Erythroblast (primary cell): ENCODE results near the gene FBXO48.

Experiments used
- DNase-seq, 2 experiments: peaks; one replicate each; lab custom pipeline; 2025; lab: John Stamatoyannopoulos, UW
- GATA1 ChIP-seq: IDR thresholded peaks from 2 replicates; pipeline ENCODE4 v1.6.1; 2011; ENCODE audit warnings: low read depth, mild to moderate bottlenecking, control low read depth, low read length, moderate library complexity
- POLR2A ChIP-seq: IDR thresholded peaks from 2 replicates; pipeline ENCODE4 v1.6.1; 2011; ENCODE audit warnings: mild to moderate bottlenecking, low read length

FBXO48 gene

GRCh38 chr2:68438455-68439303 is 28.4 kb downstream of the FBXO48 start:
- TF ChIP-seq POLR2A (no peak), GATA1 (no peak)

GRCh38 chr2:68436270-68436669 is 30.8 kb downstream of the FBXO48 start:
- TF ChIP-seq POLR2A (no peak), GATA1 (no peak)
- DNase-seq, result peak in 1 of 2 experiments; percentile 42

More at GRCh38 chr2:68438455-68439303, 28.4 kb downstream of the FBXO48 start:
- peak in 1 of 2 experiments; percentile 24 for DNase-seq

DNA sequence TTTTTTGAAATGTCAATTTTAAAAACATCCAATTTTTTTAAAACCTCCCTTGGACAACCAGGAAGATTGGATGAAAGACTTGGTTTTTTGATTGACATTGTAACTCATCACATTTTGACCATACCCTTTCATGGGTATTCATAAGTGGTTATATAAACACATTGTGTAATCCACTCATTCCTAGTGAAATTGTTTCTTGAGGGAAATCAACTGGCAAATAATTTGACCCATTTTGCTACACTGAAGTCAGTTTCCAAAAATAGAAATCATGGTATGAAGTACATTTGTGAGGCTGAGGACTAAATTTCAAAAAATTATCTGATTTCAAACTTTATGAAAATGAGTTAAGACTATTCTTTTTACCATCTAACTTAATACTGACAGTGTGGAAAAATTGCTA is 31.5 kb downstream of the FBXO48 start:
- DNase-seq, result no peak

GRCh38 chr2:68434981-68435380 is 32.1 kb downstream of the FBXO48 start:
- peak; percentile 18 to 22 for DNase-seq
- TF ChIP-seq POLR2A, result no peak
- TF ChIP-seq GATA1, result no peak

More for the DNA sequence above, 31.5 kb downstream of the FBXO48 start:
- no peak for TF ChIP-seq GATA1
- no peak for TF ChIP-seq POLR2A

DNA sequence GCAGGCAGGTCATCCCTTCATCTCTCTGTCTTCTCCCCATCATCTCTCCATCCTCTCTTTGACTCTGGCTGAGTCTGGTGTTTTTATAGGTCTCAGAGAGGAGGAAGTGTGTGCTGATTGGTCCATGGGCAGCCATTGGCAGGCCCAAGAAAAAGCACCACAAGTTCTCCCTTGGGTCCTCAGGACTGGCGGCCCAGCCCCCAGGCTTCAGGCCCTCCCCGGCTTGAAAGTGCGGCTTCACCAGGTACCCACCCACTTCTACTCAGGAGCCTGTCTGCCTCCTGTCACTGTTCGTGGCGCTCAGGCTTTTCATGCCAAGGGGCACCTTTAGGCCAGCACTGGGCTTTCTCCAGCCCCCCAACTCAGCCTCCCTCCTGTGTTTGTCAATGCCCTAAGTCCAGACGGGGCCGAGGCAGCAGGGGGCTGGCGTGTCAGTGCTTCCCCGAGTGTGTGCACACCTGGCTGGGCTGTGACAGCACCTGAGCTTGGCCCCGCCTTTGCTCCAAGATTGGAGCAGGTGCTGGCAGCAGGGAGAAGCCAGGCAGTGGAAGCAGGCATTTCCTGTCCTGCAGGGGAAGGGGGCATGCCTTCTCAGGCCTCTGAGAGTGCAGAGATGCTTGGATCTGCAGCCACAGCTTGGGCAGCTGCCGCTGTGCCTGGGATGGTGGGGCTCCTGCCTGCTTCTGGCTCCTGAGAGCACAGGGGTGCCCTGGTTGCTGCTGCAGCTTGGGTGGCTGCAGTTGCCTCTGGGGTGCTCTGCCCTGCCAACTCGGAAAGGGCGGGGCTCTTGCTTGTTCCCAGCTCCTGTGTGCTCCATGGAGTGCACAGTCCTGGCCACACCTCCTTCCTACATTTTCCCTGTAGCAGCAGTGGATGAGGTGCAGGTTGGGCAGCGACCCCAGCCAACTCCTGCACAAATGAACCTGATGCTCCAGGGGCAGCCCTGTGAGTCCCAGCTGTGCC is 34.1 kb downstream of the FBXO48 start:
- DNase-seq, result no peak
- TF ChIP-seq POLR2A (no peak), GATA1 (no peak)

- no peak for TF ChIP-seq GATA1
These were observed 35.6 kb downstream of the FBXO48 start for GRCh38 chr2:68431316-68431972.

DNA sequence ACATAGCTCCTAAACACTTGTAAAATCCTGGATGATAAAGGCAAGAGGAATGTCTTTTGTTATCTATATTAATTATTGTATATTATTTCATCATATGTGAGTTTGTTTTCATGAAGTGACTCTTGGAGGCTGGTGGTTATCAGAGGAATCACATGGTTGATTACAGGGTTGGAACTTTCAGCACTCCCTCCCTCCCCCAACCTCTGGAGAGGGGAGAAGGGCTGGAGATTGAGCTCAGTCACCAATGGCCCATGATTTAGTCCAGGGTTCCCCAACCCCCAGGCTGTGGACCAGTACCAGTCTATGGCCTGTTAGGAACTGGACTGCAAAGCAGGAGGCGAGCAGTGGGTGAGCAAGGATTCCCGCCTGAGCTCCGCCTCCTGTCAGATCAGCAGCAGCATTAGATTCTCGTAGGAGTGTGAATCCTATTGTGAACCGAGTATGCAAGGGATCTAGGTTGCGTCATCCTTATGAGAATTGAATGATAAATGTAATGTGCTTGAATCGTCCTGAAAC is 37.7 kb downstream of the FBXO48 start:
- DNase-seq, result peak; percentile 62 to 67
- TF ChIP-seq GATA1 (no peak), POLR2A (no peak)

More at GRCh38 chr2:68431316-68431972, 35.6 kb downstream of the FBXO48 start:
- no peak for DNase-seq

GRCh38 chr2:68428746-68429145 is 38.3 kb downstream of the FBXO48 start:
- peak in 1 of 2 experiments; percentile 40 for DNase-seq
- TF ChIP-seq GATA1 (no peak), POLR2A (no peak)

GRCh38 chr2:68428126-68428525 is 39.0 kb downstream of the FBXO48 start:
- DNase-seq, result no peak
- TF ChIP-seq GATA1 (no peak), POLR2A (no peak)

DNA sequence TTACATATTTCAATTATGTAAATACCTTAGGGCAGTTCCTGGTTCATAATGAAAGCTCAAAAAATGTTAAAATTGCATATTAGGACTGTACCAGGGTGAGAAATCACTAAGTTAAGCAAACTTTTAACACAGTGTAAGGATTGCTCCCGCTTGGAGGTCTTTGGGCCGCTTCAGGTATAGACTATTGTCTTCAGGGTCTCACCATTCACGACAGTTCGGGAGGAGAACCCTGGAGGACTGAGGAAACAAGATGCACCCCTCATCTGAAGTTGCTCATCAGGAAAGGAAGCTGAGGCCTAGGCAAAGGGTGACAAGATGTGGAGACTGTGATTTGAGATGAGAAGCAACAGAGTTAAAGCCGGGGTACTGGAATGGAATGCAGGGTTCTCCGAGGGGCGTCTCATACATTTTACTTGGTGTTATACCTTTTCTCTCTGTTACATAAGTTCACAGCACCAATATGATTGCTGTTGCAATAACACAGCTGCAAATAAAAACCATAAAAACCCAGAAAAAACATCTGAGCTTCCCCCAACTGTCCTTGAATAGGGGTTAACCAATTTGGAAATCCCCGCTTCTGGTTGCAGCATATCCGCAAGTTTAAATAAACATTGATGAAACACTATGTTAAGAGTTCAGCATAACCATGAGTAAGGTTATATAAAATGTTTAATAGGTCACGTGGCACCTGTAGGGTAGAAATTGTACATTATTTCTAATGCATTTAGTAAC is 40.1 kb downstream of the FBXO48 start:
- DNase-seq, result no peak
- no peak for TF ChIP-seq POLR2A
- no peak for TF ChIP-seq GATA1

- TF ChIP-seq POLR2A (no peak), GATA1 (no peak)
- DNase-seq, result no peak
These were observed 40.6 kb downstream of the FBXO48 start for GRCh38 chr2:68426446-68426845.

GRCh38 chr2:68425503-68425902 is 41.6 kb downstream of the FBXO48 start:
- no peak for TF ChIP-seq POLR2A
- TF ChIP-seq GATA1, result no peak
- no peak for DNase-seq
